Endothelial cell of umbilical vein (primary cell): Measurements from ENCODE around the gene TSPAN1. TPM values are rescaled to one million over a fixed set of nuclear protein-coding genes. Genes with fewer than 3 reads are reported as not detected.
A peak's percentile ranks its signal among the peaks of the same experiment; 100 is the strongest.

Experiments used
- BruUV-seq: library from RNA; stranded (reverse); fragments of 400-500 nt; replicated peaks from 2 replicates; lab custom pipeline; 2021; lab: Mats Ljungman, UMichigan
- CTCF ChIA-PET: fragments of 300-600, 350-600 bp; sonication (Branson Sonifier 250); formaldehyde crosslinking; loops from one replicate; lab custom pipeline; 2021; ENCODE audit warnings: antibody characterized with exemption, inconsistent platforms; lab: Charles Lee
- POLR2A ChIA-PET: fragments of 300-600, 350-600 bp; sonication (Branson Sonifier 250); formaldehyde crosslinking; loops from one replicate; lab custom pipeline; 2021; ENCODE audit warnings: antibody characterized with exemption, inconsistent platforms; lab: Charles Lee
- DNase-seq: peaks from one replicate; pipeline ENCODE4 v3.0.0-alpha.2; 2011; ENCODE audit warnings: low read depth, low spot score
- FAIRE-seq: peaks from 2 replicates; lab custom pipeline; 2011; peaks lifted over from hg19 to GRCh38; lab: Jason Lieb, UNC
- H2AFZ ChIP-seq: 2 replicates; pipeline ENCODE4 v1.6.0; 2012; ENCODE audit warnings: low read depth, low read length, control low read depth, inconsistent platforms
- H3K27ac ChIP-seq: 2 replicates; pipeline ENCODE4 v1.5.1; 2011; ENCODE audit warnings: low read depth, mild to moderate bottlenecking, control low read depth, low read length, moderate library complexity; ENCODE audit not compliant: insufficient read depth
- H3K27me3 ChIP-seq, 2 experiments: 2 replicates each; pipeline versions ENCODE4 v1.6.0 to v1.6.1; 2011; ENCODE audit warnings: low read length in 2 of 2, mixed read lengths in 1 of 2; ENCODE audit not compliant: control insufficient read depth in 2 of 2, insufficient read depth in 2 of 2
- H3K36me3 ChIP-seq, 2 experiments: 2 replicates in 1 of 2; 3 replicates in 1 of 2; pipeline ENCODE4 v1.5.1; 2011; ENCODE audit warnings: low read length in 2 of 2, mild to moderate bottlenecking in 1 of 2, moderate library complexity in 1 of 2; ENCODE audit not compliant: control insufficient read depth in 2 of 2, insufficient read depth in 2 of 2; ENCODE audit errors: extremely low read depth in 1 of 2
- H3K4me1 ChIP-seq: 3 replicates; pipeline ENCODE4 v1.5.1; 2011; ENCODE audit warnings: mild to moderate bottlenecking, low read length; ENCODE audit not compliant: control insufficient read depth, insufficient read depth; ENCODE audit errors: extremely low read depth
- H3K4me2 ChIP-seq: 2 replicates; pipeline ENCODE4 v1.6.1; 2011; ENCODE audit warnings: low read length, control low read depth, mixed read lengths; ENCODE audit not compliant: insufficient read depth
- H3K4me3 ChIP-seq, 3 experiments: fragments of 200-600 bp in 1 of 3; sonication (generic), shearing (Covaris generic) in 1 of 3; replicated peaks in 1 of 3; 2 replicates each; pipeline ENCODE4 v1.5.1; 2011 to 2016; ENCODE audit warnings: control low read depth in 3 of 3, low read length in 3 of 3, mild to moderate bottlenecking in 2 of 3, inconsistent platforms in 1 of 3, low read depth in 1 of 3, moderate library complexity in 1 of 3; ENCODE audit not compliant: insufficient read depth in 1 of 3
- H3K79me2 ChIP-seq: 2 replicates; pipeline ENCODE4 v1.6.0; 2012; ENCODE audit warnings: low read length, inconsistent platforms; ENCODE audit not compliant: control insufficient read depth, insufficient read depth
- H3K9ac ChIP-seq: replicated peaks from 2 replicates; pipeline ENCODE3; 2011; ENCODE audit warnings: low read length, control low read depth; ENCODE audit not compliant: insufficient read depth; ENCODE audit errors: extremely low read depth
- H3K9me1 ChIP-seq: replicated peaks from 3 replicates; pipeline ENCODE4 v1.6.0; 2011; ENCODE audit warnings: mild to moderate bottlenecking, low read length; ENCODE audit not compliant: control insufficient read depth, insufficient read depth; ENCODE audit errors: extremely low read depth
- H3K9me3 ChIP-seq: replicated peaks from 2 replicates; pipeline ENCODE4 v1.5.1; 2012; ENCODE audit warnings: low read length, inconsistent platforms; ENCODE audit not compliant: control insufficient read depth, insufficient read depth
- H4K20me1 ChIP-seq: replicated peaks from 2 replicates; pipeline ENCODE3; 2011; ENCODE audit warnings: mild to moderate bottlenecking, low read length; ENCODE audit not compliant: control insufficient read depth, insufficient read depth; ENCODE audit errors: extremely low read depth
- CTCF ChIP-seq, 2 donors: IDR thresholded peaks; 1 replicate in 1 of 2; 2 replicates in 1 of 2; pipeline ENCODE4 v1.5.1; 2011; ENCODE audit warnings: low read length in 2 of 2, mild to moderate bottlenecking in 2 of 2, moderate library complexity in 2 of 2, control low read depth in 1 of 2, inconsistent platforms in 1 of 2, low read depth in 1 of 2; ENCODE audit not compliant: insufficient read depth in 1 of 2; ENCODE audit errors: extremely low read depth in 1 of 2
- EZH2 ChIP-seq: IDR thresholded peaks from 2 replicates; pipeline ENCODE4 v1.6.1; 2012; ENCODE audit warnings: borderline replicate concordance, low read depth, mild to moderate bottlenecking, moderate library complexity, low read length, inconsistent platforms; ENCODE audit not compliant: severe bottlenecking
- FOS ChIP-seq: IDR thresholded peaks from 2 replicates; pipeline ENCODE4 v1.6.1; 2011; ENCODE audit warnings: mild to moderate bottlenecking, low read length, moderate library complexity, borderline replicate concordance; ENCODE audit not compliant: insufficient read depth
- GATA2 ChIP-seq: IDR thresholded peaks from 2 replicates; pipeline ENCODE4 v1.7.0; 2011; ENCODE audit warnings: low read depth, mild to moderate bottlenecking, moderate library complexity, mixed read lengths, low read length; ENCODE audit not compliant: insufficient read length, insufficient read depth
- JUN ChIP-seq: IDR thresholded peaks from 2 replicates; pipeline ENCODE4 v1.6.1; 2011; ENCODE audit warnings: borderline replicate concordance, low read depth; ENCODE audit not compliant: insufficient read length, insufficient read depth
- MAX ChIP-seq: IDR thresholded peaks from 2 replicates; pipeline ENCODE4 v1.6.1; 2011; ENCODE audit not compliant: insufficient read depth, insufficient read length
- MYC ChIP-seq: IDR thresholded peaks from one replicate; pipeline ENCODE4 v1.6.1; 2011; ENCODE audit warnings: mild to moderate bottlenecking, low read depth, low read length
- POLR2A ChIP-seq: IDR thresholded peaks from 2 replicates; pipeline ENCODE4 v1.6.1; 2012; ENCODE audit warnings: low read depth, mild to moderate bottlenecking, control low read depth, low read length
- POLR2AphosphoS5 ChIP-seq: IDR thresholded peaks from 2 replicates; pipeline ENCODE4 v1.6.1; 2012; ENCODE audit warnings: low read depth, mild to moderate bottlenecking, control low read depth, low read length, moderate library complexity; ENCODE audit not compliant: insufficient read depth
- dilution Hi-C: fragments of 300-500 bp; cut with MboI; formaldehyde crosslinking; loops from one replicate; pipeline ENCODE4 v1.15.0; 2019; ENCODE audit warnings: low sequenced_read_pairs; ENCODE audit not compliant: extremely low pct_ligation_motif_present
- intact Hi-C: fragments of 100-400 bp; cut with micrococcal nuclease; formaldehyde crosslinking; loops from one replicate; pipeline ENCODE4 v1.10.0; 2022
- polyA plus RNA-seq, 4 experiments: library from polyadenylated mRNA; depleted of rRNA in 3 of 4; stranded (reverse) in 3 of 4; unstranded in 1 of 4; fragments of >200 nt; gene quantifications; 2 replicates each; pipeline versions ENCODE4 v1.2.1 to v1.2.3, GENCODE V29; 2011 to 2012; ENCODE audit warnings: missing spikeins in 1 of 4
- total RNA-seq: library from RNA; stranded (reverse); gene quantifications from 2 replicates; pipeline ENCODE4 v1.2.3, GENCODE V29; 2021

The TSPAN1 gene
- total and polyA plus RNA-seq, 2 donors (not counting 3 experiments of a cell fraction or from before 2014, with no cell fraction given): 0.65 to 0.88 TPM

- intact Hi-C loops (no loop called here), dilution Hi-C loops (no loop called here)
- no peaks in the 10 kb centered on the region for H3K9me3 ChIP-seq
- no peaks in the 10 kb centered on the region for H4K20me1 ChIP-seq
- ChIA-PET CTCF (interaction anchor here (1.0 to 3.4 kb wide), 3 partner anchors 18 to 22 kb away, joined by 4 to 32 read pairs (median 7); no protein-coding TSS in a partner anchor), POLR2A (no interaction called here)
- no peak overlapping the region for H3K9ac ChIP-seq
- H3K9me1 ChIP-seq: no peaks in the 10 kb centered on the region
- no peak overlapping the region for H2AFZ ChIP-seq
- DNase-seq (no peak), FAIRE-seq (peak; percentile 4)
- no peaks in the 10 kb centered on the region for H3K36me3 ChIP-seq
- no peak overlapping the region for H3K27ac ChIP-seq
- peaks cover 8% of the 10 kb centered on the region for H3K4me1 ChIP-seq
- H3K79me2 ChIP-seq: no peaks in the 10 kb centered on the region
- no peak overlapping the region for H3K4me3 ChIP-seq
- H3K27me3 ChIP-seq: no peaks in the 10 kb centered on the region
- BruUV-seq: no TSS peak
- no peak for TF ChIP-seq POLR2AphosphoS5
- no peak for TF ChIP-seq MYC
- no peak for TF ChIP-seq GATA2
- TF ChIP-seq FOS: no peak
- H3K4me2 ChIP-seq: no peak overlapping the region
These were observed 30.3 kb downstream of the TSPAN1 start for GRCh38 chr1:46205141-46205540.

- H3K9me1 ChIP-seq: no peaks in the 10 kb centered on the region
- dilution Hi-C loops (no loop called here), intact Hi-C loops (no loop called here)
- ChIA-PET CTCF (interaction anchor here (2.0 kb wide), 1 partner anchor 18 kb away, joined by 7 read pairs; no protein-coding TSS in a partner anchor), POLR2A (no interaction called here)
- no peaks in the 10 kb centered on the region for H4K20me1 ChIP-seq
- no peaks in the 10 kb centered on the region for H3K79me2 ChIP-seq
- no peaks in the 10 kb centered on the region for H3K27me3 ChIP-seq
- H3K4me1 ChIP-seq: peaks cover 8% of the 10 kb centered on the region
- no peak overlapping the region for H3K4me3 ChIP-seq
- H3K36me3 ChIP-seq: no peaks in the 10 kb centered on the region
- H3K27ac ChIP-seq: no peak overlapping the region
- H2AFZ ChIP-seq: no peak overlapping the region
- no peaks in the 10 kb centered on the region for H3K9me3 ChIP-seq
- FAIRE-seq (no peak), DNase-seq (no peak)
- no TSS peak for BruUV-seq
- H3K4me2 ChIP-seq: no peak overlapping the region
- no peak for TF ChIP-seq POLR2AphosphoS5
- TF ChIP-seq POLR2A: no peak
- no peak for TF ChIP-seq GATA2
- no peak for TF ChIP-seq MAX
- no peak for TF ChIP-seq MYC
- TF ChIP-seq FOS: no peak
- no peak for TF ChIP-seq JUN
- TF ChIP-seq EZH2: no peak
- TF ChIP-seq CTCF (IDR thresholded peaks at IDR 0.05; ENCODE audit: extremely low read depth in 1 of 2, insufficient read depth in 1 of 2, low read depth in 1 of 2, low read length in 2 of 2): no peak
- H3K9ac ChIP-seq: no peak overlapping the region
These were observed 30.9 kb downstream of the TSPAN1 start for GRCh38 chr1:46205791-46206190.
